Measurements from ENCODE around the gene DNAH11. TPM values are rescaled to one million over a fixed set of nuclear protein-coding genes. Genes with fewer than 3 reads are reported as not detected.

Gene DNAH11, protein sequence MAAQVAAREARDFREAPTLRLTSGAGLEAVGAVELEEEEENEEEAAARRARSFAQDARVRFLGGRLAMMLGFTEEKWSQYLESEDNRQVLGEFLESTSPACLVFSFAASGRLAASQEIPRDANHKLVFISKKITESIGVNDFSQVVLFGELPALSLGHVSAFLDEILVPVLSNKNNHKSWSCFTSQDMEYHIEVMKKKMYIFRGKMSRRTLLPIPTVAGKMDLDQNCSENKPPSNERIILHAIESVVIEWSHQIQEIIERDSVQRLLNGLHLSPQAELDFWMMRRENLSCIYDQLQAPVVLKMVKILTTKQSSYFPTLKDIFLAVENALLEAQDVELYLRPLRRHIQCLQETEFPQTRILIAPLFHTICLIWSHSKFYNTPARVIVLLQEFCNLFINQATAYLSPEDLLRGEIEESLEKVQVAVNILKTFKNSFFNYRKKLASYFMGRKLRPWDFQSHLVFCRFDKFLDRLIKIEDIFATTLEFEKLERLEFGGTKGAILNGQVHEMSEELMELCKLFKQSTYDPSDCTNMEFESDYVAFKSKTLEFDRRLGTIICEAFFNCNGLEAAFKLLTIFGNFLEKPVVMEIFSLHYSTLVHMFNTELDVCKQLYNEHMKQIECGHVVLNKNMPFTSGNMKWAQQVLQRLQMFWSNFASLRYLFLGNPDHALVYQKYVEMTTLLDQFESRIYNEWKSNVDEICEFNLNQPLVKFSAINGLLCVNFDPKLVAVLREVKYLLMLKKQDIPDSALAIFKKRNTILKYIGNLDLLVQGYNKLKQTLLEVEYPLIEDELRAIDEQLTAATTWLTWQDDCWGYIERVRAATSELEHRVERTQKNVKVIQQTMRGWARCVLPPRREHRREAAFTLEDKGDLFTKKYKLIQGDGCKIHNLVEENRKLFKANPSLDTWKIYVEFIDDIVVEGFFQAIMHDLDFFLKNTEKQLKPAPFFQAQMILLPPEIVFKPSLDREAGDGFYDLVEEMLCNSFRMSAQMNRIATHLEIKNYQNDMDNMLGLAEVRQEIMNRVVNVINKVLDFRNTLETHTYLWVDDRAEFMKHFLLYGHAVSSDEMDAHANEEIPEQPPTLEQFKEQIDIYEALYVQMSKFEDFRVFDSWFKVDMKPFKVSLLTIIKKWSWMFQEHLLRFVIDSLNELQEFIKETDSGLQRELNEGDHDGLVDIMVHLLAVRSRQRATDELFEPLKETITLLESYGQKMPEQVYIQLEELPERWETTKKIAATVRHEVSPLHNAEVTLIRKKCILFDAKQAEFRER (N-terminal part only)
- 1 to 10 TPM in 2 of 6 donors, under 1 TPM in 3, not detected in 1; 0.40 to 1.1 (median 0.72) TPM for polyA plus RNA-seq (ENCODE audit: low read depth in 6 of 6)

GRCh38 chr7:21542891-21543527, at the start of gene DNAH11:
TSS of gene DNAH11 (plus strand) at chr7:21543039. CDS start at chr7:21543246, 207 bp downstream.
- H3K27ac Mint-ChIP-seq: no peak within 1 kb of the TSS
- H3K4me1 Mint-ChIP-seq: peaks cover 9 to 13% (median 11%) of the 10 kb centered on the region in 3 donors
- H3K36me3 Mint-ChIP-seq: no peaks in the 10 kb centered on the region

GRCh38 chr7:21495731-21496130, 47.1 kb upstream of the DNAH11 start:
- ATAC-seq (ENCODE audit: low read depth in 2 of 2): no peak
- H3K27me3 Mint-ChIP-seq: no peaks in the 10 kb centered on the region
- no peak overlapping the region for H3K4me3 Mint-ChIP-seq
- H3K9me3 Mint-ChIP-seq: peaks cover 0 to 43% (median 33%) of the 10 kb centered on the region in 7 donors
- H3K4me1 Mint-ChIP-seq: peaks cover 0 to 3% (median 0%) of the 10 kb centered on the region in 3 donors
- peaks cover 43 to 44% of the 10 kb centered on the region in 2 donors for H3K36me3 Mint-ChIP-seq
- no peak overlapping the region for H3K27ac Mint-ChIP-seq
- DNase-seq: no peak

More at GRCh38 chr7:21542891-21543527, at the start of gene DNAH11:
- ATAC-seq (ENCODE audit: low read depth in 2 of 2): peak in 1 of 2 donors; percentile 20
- no peak for DNase-seq
- Mint-ChIP-seq H3K27me3 (peaks cover 50 to 84% (median 74%) of the 10 kb centered on the region in 3 donors), H3K9me3 (no peaks in the 10 kb centered on the region), H3K4me3 (peak within 1 kb of the TSS; percentile 16 to 79 (median 58))

DNA sequence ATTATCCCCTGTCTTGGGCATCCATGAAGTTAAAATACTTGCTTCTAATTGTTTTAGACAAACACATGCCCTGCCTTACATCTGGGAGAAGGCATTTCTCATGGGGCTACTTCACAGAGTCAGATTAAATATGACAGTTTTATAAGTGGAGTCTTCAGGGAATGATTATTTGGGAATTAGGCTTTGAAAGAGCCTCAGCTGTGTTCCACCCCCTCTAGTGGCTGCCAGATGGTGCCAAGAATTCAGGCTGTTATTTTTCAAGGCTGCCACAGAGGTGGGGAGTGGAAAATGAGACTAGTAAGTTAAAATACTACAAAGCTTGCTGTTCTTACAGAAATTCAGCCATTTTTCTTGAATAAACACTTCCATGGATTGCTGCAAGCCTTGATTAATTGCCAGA, 45.8 kb upstream of the DNAH11 start:
- no peaks in the 10 kb centered on the region for H3K27me3 Mint-ChIP-seq
- H3K27ac Mint-ChIP-seq: no peak overlapping the region
- H3K4me3 Mint-ChIP-seq: no peak overlapping the region
- peaks cover 40 to 42% of the 10 kb centered on the region in 2 donors for H3K36me3 Mint-ChIP-seq
- ATAC-seq (ENCODE audit: low read depth in 2 of 2) (no peak), DNase-seq (no peak)
- H3K9me3 Mint-ChIP-seq: peaks cover 0 to 43% (median 28%) of the 10 kb centered on the region in 7 donors
- peaks cover 0 to 7% (median 3%) of the 10 kb centered on the region in 3 donors for H3K4me1 Mint-ChIP-seq

DNA sequence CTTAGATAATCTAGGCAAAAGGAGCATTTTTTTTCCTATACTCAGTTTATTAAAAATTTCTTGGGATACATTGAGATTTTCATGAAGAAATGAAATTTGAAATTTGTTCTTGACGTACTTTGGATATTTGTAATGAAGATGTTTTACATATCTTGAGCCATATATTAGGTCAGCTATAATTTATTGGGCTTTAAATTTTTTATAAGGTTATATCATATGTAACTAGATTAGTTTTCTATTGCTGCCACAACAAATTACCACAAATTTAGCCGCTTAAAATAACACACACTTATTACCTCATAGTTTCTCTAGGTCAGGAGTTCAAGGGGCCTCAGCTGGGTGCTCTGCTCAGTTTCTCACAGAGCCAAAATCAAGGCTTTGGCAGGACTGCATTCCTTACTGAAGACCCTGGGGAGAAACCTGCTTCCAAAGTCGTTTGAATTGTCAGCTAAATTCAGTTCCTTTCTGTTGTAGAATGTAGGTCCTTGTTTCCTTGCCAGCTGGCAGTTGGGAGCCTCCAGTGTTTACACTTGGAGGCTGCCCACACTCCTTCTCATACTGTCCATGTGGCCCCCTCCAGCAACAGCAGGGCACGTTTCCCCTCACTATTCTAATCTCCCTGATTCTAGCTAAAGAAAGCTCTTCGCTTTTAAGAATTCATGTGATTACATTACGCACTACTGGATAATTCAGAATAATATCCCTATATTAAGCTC, 42.6 kb upstream of the DNAH11 start:
- ATAC-seq (ENCODE audit: low read depth in 2 of 2) (no peak), DNase-seq (no peak)
- Mint-ChIP-seq H3K27me3 (no peaks in the 10 kb centered on the region), H3K4me1 (peaks cover 0 to 7% (median 5%) of the 10 kb centered on the region in 3 donors), H3K36me3 (peaks cover 42 to 56% of the 10 kb centered on the region in 2 donors), H3K4me3 (no peak overlapping the region), H3K9me3 (peaks cover 0 to 21% (median 7%) of the 10 kb centered on the region in 7 donors), H3K27ac (peak overlapping the region in 1 of 6 donors; percentile 21)

DNA sequence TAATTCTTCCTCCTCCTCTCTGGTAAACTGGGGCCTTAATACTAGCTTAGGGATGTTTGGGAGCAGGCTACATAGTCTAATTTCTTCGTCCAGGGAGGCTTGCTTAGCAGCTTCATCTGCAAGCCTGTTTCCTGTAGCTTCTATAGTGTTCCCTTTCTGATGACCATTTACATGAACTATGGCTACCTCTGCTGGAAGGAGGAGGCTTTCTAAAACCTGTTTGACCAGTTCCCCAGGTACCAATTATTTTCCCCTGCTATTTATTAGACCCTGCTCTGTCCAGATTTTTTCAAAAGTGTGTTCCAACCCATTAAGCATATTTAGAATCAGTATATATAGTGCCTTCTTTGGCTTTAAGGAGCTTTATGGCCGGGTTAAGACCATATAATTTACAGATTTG, 38.8 kb upstream of the DNAH11 start:
- Mint-ChIP-seq H3K4me3 (no peak overlapping the region), H3K27me3 (no peaks in the 10 kb centered on the region), H3K27ac (no peak overlapping the region), H3K36me3 (peaks cover 42 to 65% of the 10 kb centered on the region in 2 donors), H3K4me1 (peaks cover 7 to 8% (median 8%) of the 10 kb centered on the region in 3 donors), H3K9me3 (peaks cover 0 to 20% (median 8%) of the 10 kb centered on the region in 7 donors)
- DNase-seq (no peak), ATAC-seq (ENCODE audit: low read depth in 2 of 2) (no peak)

DNA sequence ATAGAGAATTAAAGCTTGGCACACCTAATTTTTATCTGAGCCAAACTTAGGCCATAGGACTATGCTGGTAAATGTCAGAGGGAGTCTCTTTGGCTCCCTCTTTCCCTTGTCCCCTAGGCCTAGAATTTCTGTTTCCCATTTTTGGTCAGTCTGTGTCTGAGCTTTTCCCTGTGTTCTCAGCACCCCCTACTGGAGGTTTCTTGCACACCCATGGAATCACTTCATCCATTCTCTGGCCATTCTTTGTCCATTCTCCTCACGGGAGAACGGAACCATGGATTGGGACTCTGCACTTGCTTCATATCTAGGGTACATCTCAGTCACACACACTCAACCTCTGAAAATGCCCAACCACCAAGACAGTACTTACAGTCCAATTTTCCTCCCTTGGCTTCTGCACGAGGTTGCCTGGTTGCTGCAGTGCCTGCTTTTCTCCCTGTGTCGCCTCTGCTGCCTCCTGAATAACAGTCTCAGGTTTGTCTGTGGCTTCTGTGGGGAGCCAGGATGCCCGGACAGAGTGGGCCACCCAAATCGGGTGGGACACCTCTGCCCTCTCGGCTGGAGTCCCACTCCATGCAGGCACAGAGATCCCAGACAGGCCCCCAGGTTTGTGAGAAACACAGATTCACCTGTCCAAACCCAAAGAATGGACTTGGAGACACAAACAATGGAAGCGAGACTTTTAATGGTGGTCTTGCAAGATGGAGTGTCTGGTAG, 35.1 kb upstream of the DNAH11 start:
- ATAC-seq (ENCODE audit: low read depth in 2 of 2) (peak in 1 of 2 donors; percentile 40), DNase-seq (peak; percentile 19)
- H3K27me3 Mint-ChIP-seq: no peaks in the 10 kb centered on the region
- H3K36me3 Mint-ChIP-seq: peaks cover 44 to 62% of the 10 kb centered on the region in 2 donors
- H3K9me3 Mint-ChIP-seq: peaks cover 0 to 20% (median 8%) of the 10 kb centered on the region in 7 donors
- H3K27ac Mint-ChIP-seq: no peak overlapping the region
- H3K4me3 Mint-ChIP-seq: no peak overlapping the region
- peaks cover 0 to 8% (median 4%) of the 10 kb centered on the region in 3 donors for H3K4me1 Mint-ChIP-seq

DNA sequence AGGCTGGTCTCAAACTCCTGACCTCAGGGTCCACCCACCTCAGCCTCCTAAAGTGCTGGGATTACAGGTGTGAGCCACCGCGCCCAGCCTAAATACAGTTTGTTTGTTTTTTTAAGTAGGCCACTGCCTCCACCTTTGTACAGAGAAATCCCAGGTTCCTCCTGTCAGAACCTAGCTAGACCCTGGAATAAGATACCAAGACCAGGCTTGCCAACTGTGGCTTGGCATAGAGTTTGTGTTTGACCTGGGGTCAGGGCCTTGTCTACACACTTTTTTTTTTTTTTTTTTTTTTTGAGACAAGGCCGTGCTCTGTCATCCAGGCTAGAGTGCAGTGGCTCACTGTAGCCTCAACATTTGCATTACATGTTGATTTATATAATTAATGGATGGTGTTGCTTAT, 34.3 kb upstream of the DNAH11 start:
- peaks cover 0 to 20% (median 8%) of the 10 kb centered on the region in 7 donors for H3K9me3 Mint-ChIP-seq
- H3K36me3 Mint-ChIP-seq: peaks cover 41 to 57% of the 10 kb centered on the region in 2 donors

DNA sequence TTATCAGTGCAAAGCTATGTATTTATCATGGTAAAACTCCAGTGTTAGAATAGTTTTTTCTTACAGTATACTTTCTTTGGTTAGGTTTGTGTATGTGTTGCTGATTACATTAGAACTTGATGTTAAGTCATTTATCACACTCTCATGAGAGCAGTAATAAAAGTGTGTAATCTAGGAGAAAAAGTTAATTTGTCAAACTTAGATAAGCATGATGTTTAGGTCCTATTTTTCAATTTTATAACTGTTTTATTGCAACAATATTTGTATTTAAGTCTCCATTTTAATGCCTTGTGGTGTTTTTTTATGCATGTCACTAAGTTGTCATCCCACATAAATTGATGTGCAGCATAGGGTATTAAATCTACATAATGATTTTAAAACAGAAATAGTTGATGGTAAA, 28.8 kb upstream of the DNAH11 start:
- H3K36me3 Mint-ChIP-seq: peaks cover 10 to 17% of the 10 kb centered on the region in 2 donors
- no peaks in the 10 kb centered on the region for H3K27me3 Mint-ChIP-seq
- no peak overlapping the region for H3K27ac Mint-ChIP-seq
- peaks cover 0 to 3% (median 0%) of the 10 kb centered on the region in 3 donors for H3K4me1 Mint-ChIP-seq
- peaks cover 0 to 2% (median 0%) of the 10 kb centered on the region in 7 donors for H3K9me3 Mint-ChIP-seq
- ATAC-seq (ENCODE audit: low read depth in 2 of 2) (no peak), DNase-seq (no peak)
- H3K4me3 Mint-ChIP-seq: no peak overlapping the region

More for the DNA sequence above, 34.3 kb upstream of the DNAH11 start:
- DNase-seq (no peak), ATAC-seq (ENCODE audit: low read depth in 2 of 2) (no peak)
- H3K27ac Mint-ChIP-seq: no peak overlapping the region
- H3K4me1 Mint-ChIP-seq: peaks cover 0 to 8% (median 3%) of the 10 kb centered on the region in 3 donors
- H3K27me3 Mint-ChIP-seq: no peaks in the 10 kb centered on the region
- H3K4me3 Mint-ChIP-seq: no peak overlapping the region

GRCh38 chr7:21524680-21525079, 18.2 kb upstream of the DNAH11 start:
- Mint-ChIP-seq H3K9me3 (peaks cover 0 to 17% (median 0%) of the 10 kb centered on the region in 7 donors), H3K27me3 (peaks cover 0 to under 1% (median 0%) of the 10 kb centered on the region in 3 donors), H3K36me3 (peaks cover 0 to 2% of the 10 kb centered on the region in 2 donors), H3K4me1 (no peaks in the 10 kb centered on the region), H3K4me3 (no peak overlapping the region), H3K27ac (peak overlapping the region in 1 of 6 donors; percentile 21)
- DNase-seq (no peak), ATAC-seq (ENCODE audit: low read depth in 2 of 2) (no peak)

DNA sequence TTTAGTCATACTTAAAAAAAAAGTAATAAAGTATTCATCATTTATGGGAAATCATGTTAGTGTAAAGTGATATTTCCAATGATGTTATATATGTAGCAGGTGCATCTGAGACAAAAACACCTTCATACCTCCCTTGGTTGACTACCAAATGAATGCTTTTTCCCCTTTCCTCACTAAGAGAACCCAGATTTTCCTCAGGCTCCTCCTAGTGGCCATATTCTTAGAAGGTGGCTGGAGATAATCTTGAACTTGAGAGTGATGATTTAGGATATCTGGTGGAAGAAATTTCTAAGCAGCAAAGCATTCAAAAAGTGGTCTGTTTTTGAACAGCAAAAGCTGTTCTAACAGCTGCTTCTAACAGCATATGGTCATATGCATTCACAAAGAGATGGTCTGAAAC, 16.8 kb upstream of the DNAH11 start:
- Mint-ChIP-seq H3K9me3 (peaks cover 0 to 17% (median 0%) of the 10 kb centered on the region in 7 donors), H3K4me1 (no peaks in the 10 kb centered on the region), H3K27me3 (peaks cover 0 to 5% (median 0%) of the 10 kb centered on the region in 3 donors), H3K27ac (peak overlapping the region in 1 of 6 donors; percentile 13), H3K36me3 (no peaks in the 10 kb centered on the region), H3K4me3 (no peak overlapping the region)
- ATAC-seq (ENCODE audit: low read depth in 2 of 2): no peak
- no peak for DNase-seq

GRCh38 chr7:21526448-21526847, 16.4 kb upstream of the DNAH11 start:
- H3K27me3 Mint-ChIP-seq: peaks cover 0 to 5% (median 0%) of the 10 kb centered on the region in 3 donors

More at GRCh38 chr7:21526448-21526847, 16.4 kb upstream of the DNAH11 start:
- H3K4me3 Mint-ChIP-seq: no peak overlapping the region
- no peak overlapping the region for H3K27ac Mint-ChIP-seq
- DNase-seq (no peak), ATAC-seq (ENCODE audit: low read depth in 2 of 2) (no peak)
- H3K4me1 Mint-ChIP-seq: no peaks in the 10 kb centered on the region
- H3K9me3 Mint-ChIP-seq: peaks cover 0 to 20% (median 3%) of the 10 kb centered on the region in 7 donors
- H3K36me3 Mint-ChIP-seq: no peaks in the 10 kb centered on the region
